A549 (cell line): ENCODE measurements around the gene PJVK.

ENCODE experiments used
- ATOH8 ChIP-seq: fragments of 250-450 bp; sonication (Bioruptor Pico); IDR thresholded peaks from 2 replicates; pipeline ENCODE4 v1.5.0; 2020; ENCODE audit warnings: low read depth, mild to moderate bottlenecking, moderate library complexity
- CTCF ChIP-seq: fragments of >200 bp; sonication (Bioruptor Twin); formaldehyde crosslinking; IDR thresholded peaks from 3 replicates; pipeline ENCODE4 v1.5.1; 2016
- EHMT2 ChIP-seq: fragments of 200-600 bp; sonication (generic); IDR thresholded peaks from 2 replicates; pipeline ENCODE4 v1.6.1; 2016; ENCODE audit warnings: antibody characterized with exemption, low read depth, mild to moderate bottlenecking, moderate library complexity
- ELK1 ChIP-seq: fragments of 150-350 bp; IDR thresholded peaks from 2 replicates; pipeline ENCODE4 v1.6.1; 2014; ENCODE audit warnings: low read depth, mild to moderate bottlenecking, low read length
- KDM1A ChIP-seq: fragments of 200-600 bp; sonication (generic); IDR thresholded peaks from 2 replicates; pipeline ENCODE4 v1.6.1; 2016; ENCODE audit warnings: low read depth, mild to moderate bottlenecking
- MAX ChIP-seq: IDR thresholded peaks from 2 replicates; pipeline ENCODE4 v1.6.1; 2012
- POLR2A ChIP-seq: IDR thresholded peaks from 2 replicates; pipeline ENCODE4 v1.6.1; 2012; ENCODE audit warnings: mild to moderate bottlenecking, low read length
- RAD21 ChIP-seq, 2 experiments: fragments of >200 bp in 1 of 2; sonication (Bioruptor Twin) in 1 of 2; formaldehyde crosslinking in 1 of 2; IDR thresholded peaks in 1 of 2; conservative IDR thresholded peaks in 1 of 2; 2 replicates in 1 of 2; 3 replicates in 1 of 2; pipeline ENCODE4 v1.6.1; 2012 to 2018; ENCODE audit warnings: inconsistent platforms in 1 of 2
- REST ChIP-seq: fragments of 200-600 bp; sonication (generic); IDR thresholded peaks from 2 replicates; pipeline ENCODE4 v1.6.1; 2016; ENCODE audit warnings: antibody characterized with exemption, mild to moderate bottlenecking, moderate library complexity
- RFX5 ChIP-seq: fragments of 450-650 bp; IDR thresholded peaks from 2 replicates; pipeline ENCODE4 v1.7.1; 2014; ENCODE audit warnings: antibody characterized with exemption, mild to moderate bottlenecking, moderate library complexity
- USF2 ChIP-seq: fragments of 450-650 bp; IDR thresholded peaks from 2 replicates; pipeline ENCODE4 v1.6.1; 2014; ENCODE audit warnings: antibody characterized with exemption

GRCh38 chr2:178478130-178478438 lies 26.9 kb downstream of the PJVK start:
- TF ChIP-seq RAD21 (conservative IDR thresholded peaks at IDR 0.05 in 1 of 2, IDR thresholded peaks at IDR 0.05 in 1 of 2) (no peak), EHMT2 (no peak), USF2 (no peak), POLR2A (no peak), ATOH8 (CRISPR knock-in tag) (no peak), ELK1 (no peak), RFX5 (no peak), CTCF (no peak), REST (no peak), KDM1A (no peak), MAX (no peak)
